Activated CD8-positive, alpha-beta T cell treated with anti-CD3 and anti-CD28 coated beads, Interleukin-2, amount 10 ng/mL, durations not matched to agents 7 days and 5 days (primary cell): ENCODE results near the gene KATNB1. TPM values are rescaled to one million over a fixed set of nuclear protein-coding genes. Genes with fewer than 3 reads are reported as not detected.

Source experiments
- ATAC-seq: fragments of 150-1000 bp; cut with Tn5 transposase; one replicate; pipeline ENCODE4 v1.10.0; 2021; ENCODE audit warnings: moderate library complexity
- CTCF ChIA-PET: fragments of 350-600 bp; sonication (Branson Sonifier 250); formaldehyde crosslinking; loops from one replicate; lab custom pipeline; 2021; ENCODE audit warnings: antibody characterized with exemption; lab: Charles Lee
- POLR2A ChIA-PET: fragments of 350-600 bp; sonication (Branson Sonifier 250); formaldehyde crosslinking; loops from one replicate; lab custom pipeline; 2021; ENCODE audit warnings: antibody characterized with exemption; lab: Charles Lee
- DNase-seq: peaks from one replicate; pipeline ENCODE4 v3.0.0-alpha.2; 2020
- H3K27ac Mint-ChIP-seq: one replicate; pipeline ENCODE4 v1.8.0; 2021; ENCODE audit warnings: mild to moderate bottlenecking, mixed read lengths
- H3K27me3 Mint-ChIP-seq: one replicate; pipeline ENCODE4 v1.8.0; 2021; ENCODE audit warnings: low read depth, mixed read lengths
- H3K36me3 Mint-ChIP-seq: one replicate; pipeline ENCODE4 v1.8.0; 2021; ENCODE audit warnings: low read depth, mixed read lengths
- H3K4me1 Mint-ChIP-seq: one replicate; pipeline ENCODE4 v1.8.0; 2021; ENCODE audit warnings: low read depth, mixed read lengths
- H3K4me3 Mint-ChIP-seq: one replicate; pipeline ENCODE4 v1.8.0; 2021; ENCODE audit warnings: mild to moderate bottlenecking, mixed read lengths
- H3K9me3 Mint-ChIP-seq: one replicate; pipeline ENCODE4 v1.8.0; 2022; ENCODE audit warnings: mixed read lengths; ENCODE audit not compliant: insufficient read depth
- total RNA-seq, 2 experiments: library from RNA; stranded (reverse); gene quantifications; one replicate each; pipeline ENCODE4 v1.2.3, GENCODE V29; 2021

The KATNB1 gene, protein sequence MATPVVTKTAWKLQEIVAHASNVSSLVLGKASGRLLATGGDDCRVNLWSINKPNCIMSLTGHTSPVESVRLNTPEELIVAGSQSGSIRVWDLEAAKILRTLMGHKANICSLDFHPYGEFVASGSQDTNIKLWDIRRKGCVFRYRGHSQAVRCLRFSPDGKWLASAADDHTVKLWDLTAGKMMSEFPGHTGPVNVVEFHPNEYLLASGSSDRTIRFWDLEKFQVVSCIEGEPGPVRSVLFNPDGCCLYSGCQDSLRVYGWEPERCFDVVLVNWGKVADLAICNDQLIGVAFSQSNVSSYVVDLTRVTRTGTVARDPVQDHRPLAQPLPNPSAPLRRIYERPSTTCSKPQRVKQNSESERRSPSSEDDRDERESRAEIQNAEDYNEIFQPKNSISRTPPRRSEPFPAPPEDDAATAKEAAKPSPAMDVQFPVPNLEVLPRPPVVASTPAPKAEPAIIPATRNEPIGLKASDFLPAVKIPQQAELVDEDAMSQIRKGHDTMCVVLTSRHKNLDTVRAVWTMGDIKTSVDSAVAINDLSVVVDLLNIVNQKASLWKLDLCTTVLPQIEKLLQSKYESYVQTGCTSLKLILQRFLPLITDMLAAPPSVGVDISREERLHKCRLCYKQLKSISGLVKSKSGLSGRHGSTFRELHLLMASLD
- 10 to 100 TPM; 36.3 to 36.7 TPM for total RNA-seq

DNA sequence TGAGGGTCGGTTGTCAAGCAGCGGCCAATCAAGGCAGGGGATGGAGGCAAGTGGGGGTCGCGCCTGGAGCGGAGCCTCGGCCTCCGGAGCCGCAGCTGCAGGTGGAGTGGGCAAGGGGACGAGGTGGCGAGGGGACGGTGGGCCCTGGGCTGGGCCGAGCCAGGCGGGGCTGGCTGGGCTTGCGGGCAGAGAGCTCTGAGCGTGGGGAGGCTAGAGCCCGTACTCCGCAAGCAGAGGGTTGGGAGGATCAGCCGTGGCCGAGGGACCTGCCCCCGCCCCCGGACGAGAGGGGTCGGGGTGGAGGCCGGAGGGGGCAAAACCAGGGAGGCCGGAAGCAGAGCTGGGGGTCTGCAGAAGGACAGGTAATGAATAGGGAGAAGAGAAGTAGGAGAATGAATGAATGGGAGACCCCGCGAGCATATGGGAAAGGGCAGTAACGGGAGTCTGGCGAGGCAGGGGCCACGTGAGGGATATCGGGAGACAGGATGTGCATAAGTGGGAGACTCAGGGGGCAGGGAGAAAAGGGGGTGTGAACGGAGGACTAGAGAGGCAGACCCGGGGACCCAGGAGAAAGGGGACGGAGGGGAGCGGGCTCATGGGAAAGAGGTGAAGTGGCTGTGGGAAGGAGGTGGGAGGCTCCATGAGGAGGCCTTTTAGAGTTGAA, at the start of gene KATNB1:
Gene KATNB1, plus strand, starts transcription at position 16 of the 664 bp plus-strand sequence. CDS start 1,474 bp downstream, outside the sequence.
- peaks cover 17% of the 10 kb centered on the region for H3K36me3 Mint-ChIP-seq
- ChIA-PET POLR2A (interaction anchor here (0.5 to 1.7 kb wide), 16 partner anchors 10 to 883 kb away, joined by 3 to 6 read pairs (median 3); partner anchors contain the start of genes ADGRG5 and CFAP20), CTCF (interaction anchor here (0.9 to 3.4 kb wide), 19 partner anchors 9 to 274 kb away, joined by 3 to 26 read pairs (median 3); partner anchors contain the start of gene POLR2C)
- peak within 1 kb of the TSS; percentile 90 for H3K4me3 Mint-ChIP-seq
- H3K9me3 Mint-ChIP-seq: peaks cover 5% of the 10 kb centered on the region
- DNase-seq: peak; percentile 31
- peaks cover 33% of the 10 kb centered on the region for H3K4me1 Mint-ChIP-seq
- ATAC-seq: no peak
- H3K27ac Mint-ChIP-seq: peak within 1 kb of the TSS; percentile 94
- H3K27me3 Mint-ChIP-seq: no peaks in the 10 kb centered on the region

DNA sequence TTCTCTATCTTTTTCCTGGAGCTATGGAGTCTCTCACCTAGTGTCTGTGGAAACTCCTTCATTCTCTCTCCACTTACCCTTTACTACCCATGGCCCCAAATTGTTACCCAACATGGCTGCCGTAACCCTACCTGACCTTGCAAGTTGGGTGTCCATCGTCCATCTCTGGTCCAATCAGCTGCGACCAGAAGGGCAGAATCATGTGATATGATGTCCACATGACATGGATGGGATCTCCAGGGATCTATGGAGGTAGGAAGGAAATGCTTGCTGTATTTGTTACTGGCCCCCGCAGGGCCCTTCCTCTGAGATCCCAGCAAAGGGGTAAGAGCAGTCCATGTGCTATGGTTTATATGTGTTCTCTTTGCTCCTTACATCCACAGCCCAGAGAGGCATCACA, 49.0 kb upstream of the KATNB1 start:
- Mint-ChIP-seq H3K27me3 (no peaks in the 10 kb centered on the region), H3K36me3 (no peaks in the 10 kb centered on the region), H3K4me3 (no peak overlapping the region), H3K27ac (no peak overlapping the region), H3K9me3 (no peaks in the 10 kb centered on the region), H3K4me1 (peaks cover 39% of the 10 kb centered on the region)
- DNase-seq (no peak), ATAC-seq (no peak)
- ChIA-PET POLR2A (no interaction called here), CTCF (no interaction called here)

DNA sequence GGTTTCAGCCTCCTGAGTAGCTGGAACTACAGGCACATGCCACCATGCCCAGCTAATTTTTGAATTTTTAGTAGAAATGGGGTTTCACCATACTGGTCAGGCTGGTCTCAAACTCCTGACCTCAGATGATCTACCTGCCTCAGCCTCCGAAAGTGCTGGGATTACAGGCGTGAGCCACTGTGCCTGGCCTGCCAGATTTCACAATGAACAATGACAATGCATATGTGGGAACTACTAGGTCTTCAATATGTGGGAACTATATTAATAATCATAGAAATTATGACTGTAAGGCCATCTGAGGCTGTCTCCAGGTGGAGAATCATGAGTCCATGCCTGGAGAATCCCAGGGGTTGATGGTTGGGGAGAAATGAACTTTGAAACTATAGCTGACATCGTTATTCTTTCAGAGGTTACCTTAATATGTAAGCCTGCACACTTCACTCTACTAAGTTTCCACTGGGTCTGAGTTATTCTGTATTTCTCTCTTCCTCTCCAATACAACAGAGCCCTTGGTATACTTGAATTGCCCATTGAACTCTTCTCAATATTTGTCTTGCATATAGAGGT, 48.1 kb upstream of the KATNB1 start:
- Mint-ChIP-seq H3K36me3 (no peaks in the 10 kb centered on the region), H3K27ac (peak overlapping the region; percentile 93), H3K9me3 (no peaks in the 10 kb centered on the region), H3K4me1 (peaks cover 44% of the 10 kb centered on the region), H3K4me3 (no peak overlapping the region), H3K27me3 (no peaks in the 10 kb centered on the region)
- ChIA-PET POLR2A (no interaction called here), CTCF (no interaction called here)
- DNase-seq (no peak), ATAC-seq (no peak)

DNA sequence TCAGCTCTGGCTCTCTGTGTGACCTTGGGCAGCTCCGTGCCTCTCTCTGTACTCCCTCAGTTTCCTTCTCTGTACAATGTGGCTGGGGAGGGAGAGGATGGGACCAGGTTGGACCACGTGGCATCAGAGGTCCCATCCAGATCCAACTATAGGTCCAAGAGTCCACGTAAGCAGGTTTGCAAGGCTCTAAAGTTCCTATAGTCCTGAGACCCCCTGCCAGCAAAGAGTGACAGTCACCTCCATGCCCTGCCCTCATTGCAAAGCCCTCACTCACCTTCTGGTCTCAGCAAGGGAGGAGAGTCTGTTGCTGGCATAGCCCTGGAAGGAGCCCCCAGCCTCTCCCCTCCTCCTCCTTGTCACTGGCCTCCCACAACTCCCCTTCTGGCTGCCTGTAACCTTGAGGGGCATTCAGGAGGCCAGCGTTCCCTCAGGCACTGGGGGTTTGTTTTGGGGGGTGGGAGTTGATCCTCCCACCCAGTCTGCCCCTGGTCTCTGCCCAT, 47.0 kb upstream of the KATNB1 start:
- H3K4me1 Mint-ChIP-seq: peaks cover 46% of the 10 kb centered on the region
- DNase-seq (no peak), ATAC-seq (no peak)
- ChIA-PET CTCF (interaction anchor here (2.8 kb wide), 1 partner anchor 111 kb away, joined by 11 read pairs; no protein-coding TSS in a partner anchor), POLR2A (interaction anchor here (1.1 kb wide), 1 partner anchor 47 kb away, joined by 4 read pairs; no protein-coding TSS in a partner anchor)
- H3K27me3 Mint-ChIP-seq: no peaks in the 10 kb centered on the region
- peak overlapping the region; percentile 93 for H3K27ac Mint-ChIP-seq
- H3K9me3 Mint-ChIP-seq: no peaks in the 10 kb centered on the region
- H3K36me3 Mint-ChIP-seq: no peaks in the 10 kb centered on the region
- no peak overlapping the region for H3K4me3 Mint-ChIP-seq

DNA sequence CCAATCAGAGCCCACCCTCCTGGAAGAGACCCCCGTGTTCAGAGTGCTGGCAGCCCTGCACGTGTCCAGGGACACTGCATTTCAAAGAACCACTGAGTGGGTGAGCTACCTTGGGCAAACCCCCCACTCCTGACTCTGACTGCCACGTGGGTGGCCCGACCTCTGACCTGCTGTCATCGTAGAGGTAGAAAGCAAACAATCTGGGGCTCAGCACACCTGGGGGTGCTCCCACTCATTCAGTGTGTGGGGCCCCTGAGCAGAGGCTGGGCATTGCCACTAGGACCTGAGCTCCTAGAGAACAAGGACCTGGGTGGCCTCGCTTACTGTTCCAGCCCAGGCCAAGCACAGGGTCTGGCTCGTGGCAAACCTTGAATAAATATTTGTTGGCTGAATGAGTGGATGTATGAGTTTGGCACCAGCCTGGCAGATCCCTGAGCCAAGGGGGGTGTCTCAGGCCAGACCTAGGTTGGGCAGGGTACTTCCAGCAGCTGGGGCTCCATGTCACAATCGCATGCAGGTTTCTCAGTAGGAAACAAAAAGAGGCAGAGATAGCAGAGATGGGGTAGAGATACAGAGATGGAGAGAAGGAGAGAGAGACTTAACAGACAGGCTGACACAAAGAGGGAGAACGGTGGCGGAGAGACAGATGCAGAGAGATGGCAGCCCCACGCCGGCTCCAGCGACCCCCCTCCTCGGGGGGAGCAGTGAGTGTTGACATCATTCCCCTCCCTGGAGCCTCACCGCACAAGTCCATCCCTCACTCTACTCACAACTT, 46.4 kb upstream of the KATNB1 start:
- POLR2A ChIA-PET: interaction anchor here (1.1 kb wide), 1 partner anchor 46 kb away, joined by 4 read pairs; no protein-coding TSS in a partner anchor
- Mint-ChIP-seq H3K4me3 (peak overlapping the region; percentile 72), H3K27ac (peak overlapping the region; percentile 93)

DNA sequence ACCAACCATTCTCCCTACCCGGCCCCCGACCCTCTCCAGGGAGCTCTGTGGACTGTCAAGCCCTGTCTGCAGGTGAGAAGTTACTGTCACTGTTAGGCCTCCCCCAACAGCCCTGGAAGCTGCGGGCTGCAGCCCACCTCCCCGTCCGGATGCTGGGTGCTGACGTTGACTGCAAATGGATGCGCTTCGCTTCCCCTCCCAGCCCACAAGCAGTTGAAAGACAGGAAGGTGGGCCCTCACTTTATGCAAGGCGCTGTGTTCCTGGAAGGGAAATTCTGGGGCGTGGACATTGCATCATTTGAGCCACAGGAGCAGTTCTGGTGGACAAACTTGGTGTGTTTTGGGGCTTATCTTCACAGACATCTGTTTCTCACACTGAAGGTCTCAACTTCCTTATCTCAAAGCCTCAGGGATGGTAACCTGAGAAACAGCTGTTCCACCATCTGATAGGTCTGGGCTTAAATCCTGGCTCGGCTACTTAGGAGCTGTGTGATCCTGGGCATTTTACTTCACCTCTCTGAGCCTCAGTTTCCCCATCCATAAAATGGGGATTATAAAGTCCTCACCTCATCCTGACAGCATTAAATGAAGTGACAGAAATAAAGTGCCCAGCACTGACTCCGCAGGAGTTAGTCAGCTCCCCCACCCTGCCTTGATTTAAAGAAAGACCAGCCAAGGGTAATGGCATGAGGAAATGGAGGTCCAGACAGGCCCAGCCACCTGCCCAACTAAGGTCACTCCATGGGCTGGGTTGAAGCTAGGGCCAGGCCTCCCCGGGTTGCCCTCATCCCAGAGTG, 45.6 kb upstream of the KATNB1 start:
- Mint-ChIP-seq H3K27ac (peak overlapping the region; percentile 93), H3K4me1 (peaks cover 59% of the 10 kb centered on the region), H3K9me3 (no peaks in the 10 kb centered on the region), H3K4me3 (peak overlapping the region; percentile 72), H3K27me3 (no peaks in the 10 kb centered on the region), H3K36me3 (no peaks in the 10 kb centered on the region)
- ChIA-PET POLR2A (interaction anchor here (0.7 to 1.3 kb wide), 4 partner anchors 45 to 1262 kb away, joined by 3 to 5 read pairs (median 4); partner anchors contain the start of gene KATNB1), CTCF (interaction anchor here (0.6 to 2.8 kb wide), 7 partner anchors 11 to 113 kb away, joined by 3 to 11 read pairs (median 4); partner anchors contain the start of gene KATNB1)
- DNase-seq: peak; percentile 83
- ATAC-seq: peak; percentile 87

More for the DNA sequence above, 46.4 kb upstream of the KATNB1 start:
- Mint-ChIP-seq H3K27me3 (no peaks in the 10 kb centered on the region), H3K4me1 (peaks cover 51% of the 10 kb centered on the region), H3K9me3 (no peaks in the 10 kb centered on the region), H3K36me3 (no peaks in the 10 kb centered on the region)
- CTCF ChIA-PET: interaction anchor here (1.4 to 2.8 kb wide), 4 partner anchors 13 to 112 kb away, joined by 4 to 11 read pairs (median 6); no protein-coding TSS in a partner anchor
- ATAC-seq (peak; percentile 10), DNase-seq (no peak)

DNA sequence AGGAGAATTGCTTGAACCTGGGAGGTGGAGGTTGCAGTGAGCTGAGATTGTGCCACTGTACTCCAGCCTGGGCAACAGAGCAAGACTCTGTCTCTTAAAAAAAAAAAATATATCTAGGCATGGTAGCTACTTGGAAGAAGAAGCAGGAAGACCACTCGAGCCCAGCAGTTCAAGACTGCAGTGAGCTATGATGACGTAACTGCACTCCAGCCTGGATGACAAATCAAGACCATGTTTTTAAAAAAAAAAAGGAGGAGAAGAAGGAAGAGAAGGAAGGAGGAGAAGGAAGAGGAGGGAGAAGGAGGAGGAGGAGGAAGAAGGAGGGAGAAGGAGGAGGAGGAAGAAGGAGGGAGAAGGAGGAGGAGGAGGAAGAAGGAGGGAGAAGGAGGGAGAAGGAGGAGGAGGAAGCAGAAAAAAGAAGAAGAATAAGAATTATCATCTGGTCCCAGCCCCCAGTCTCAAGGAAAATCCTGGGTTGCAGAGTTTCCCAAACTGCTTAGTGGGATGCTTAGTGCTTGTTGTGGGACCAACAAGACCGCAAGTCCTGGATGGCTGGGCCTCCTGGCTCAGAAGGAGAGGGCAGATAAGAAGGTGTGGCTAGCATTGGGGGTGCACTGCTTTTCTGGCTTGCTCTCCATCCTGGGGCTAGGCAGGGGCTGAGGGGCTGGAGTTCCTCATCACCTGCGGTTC, 44.6 kb upstream of the KATNB1 start:
- Mint-ChIP-seq H3K4me3 (peak overlapping the region; percentile 72), H3K36me3 (no peaks in the 10 kb centered on the region), H3K4me1 (peaks cover 65% of the 10 kb centered on the region), H3K27ac (peak overlapping the region; percentile 93), H3K27me3 (no peaks in the 10 kb centered on the region), H3K9me3 (no peaks in the 10 kb centered on the region)
- POLR2A ChIA-PET: interaction anchor here (0.9 to 1.3 kb wide), 2 partner anchors 44 to 114 kb away, joined by 4 to 5 read pairs; partner anchors contain the start of gene KATNB1
- CTCF ChIA-PET: interaction anchor here (0.6 to 2.8 kb wide), 6 partner anchors 10 to 114 kb away, joined by 3 to 11 read pairs (median 4); partner anchors contain the start of gene KATNB1
- DNase-seq (no peak), ATAC-seq (no peak)

DNA sequence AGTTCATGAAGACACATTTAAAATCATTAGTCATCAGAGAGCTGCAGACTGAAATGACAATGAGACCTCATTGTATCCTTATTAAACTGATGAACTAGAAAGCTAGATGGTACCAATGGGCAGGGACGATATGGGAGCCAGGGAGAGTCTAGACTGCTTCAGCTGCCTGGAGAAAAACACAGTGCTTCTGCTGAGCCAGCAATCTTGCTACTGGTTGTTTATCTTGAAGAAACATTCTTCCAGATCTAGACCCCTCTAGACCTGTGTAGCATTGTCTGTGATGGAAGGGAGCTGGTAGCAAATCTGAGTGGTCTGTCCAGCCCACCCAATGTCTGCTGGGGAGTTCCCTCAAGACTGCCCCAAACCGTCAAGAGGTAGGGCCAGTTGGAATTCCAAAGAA, 42.9 kb upstream of the KATNB1 start:
- H3K4me3 Mint-ChIP-seq: no peak overlapping the region
- POLR2A ChIA-PET: no interaction called here
- CTCF ChIA-PET: no interaction called here
- H3K27ac Mint-ChIP-seq: no peak overlapping the region
- no peaks in the 10 kb centered on the region for H3K27me3 Mint-ChIP-seq
- peaks cover 63% of the 10 kb centered on the region for H3K4me1 Mint-ChIP-seq
- ATAC-seq (no peak), DNase-seq (no peak)
- H3K9me3 Mint-ChIP-seq: no peaks in the 10 kb centered on the region
- H3K36me3 Mint-ChIP-seq: no peaks in the 10 kb centered on the region

DNA sequence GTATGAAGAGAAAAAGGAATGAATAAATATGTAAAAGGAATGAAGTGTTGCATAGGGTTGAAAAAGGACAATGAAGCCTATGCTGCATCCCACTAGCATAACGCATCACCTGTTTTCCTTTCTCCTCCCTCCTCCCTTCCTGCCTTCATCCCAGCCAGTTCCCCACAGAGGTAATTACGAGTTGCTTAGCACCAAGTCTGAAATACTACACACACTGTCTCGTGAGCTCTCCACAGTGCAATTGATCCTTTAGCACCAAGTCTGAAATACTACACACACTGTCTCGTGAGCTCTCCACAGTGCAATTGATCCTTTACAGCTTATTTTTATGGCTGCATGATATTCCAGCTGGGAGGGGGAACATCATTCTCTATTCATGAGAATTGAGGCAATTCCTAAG, 42.0 kb upstream of the KATNB1 start:
- no peaks in the 10 kb centered on the region for H3K9me3 Mint-ChIP-seq
- ATAC-seq (no peak), DNase-seq (no peak)
- POLR2A ChIA-PET: no interaction called here
- H3K36me3 Mint-ChIP-seq: no peaks in the 10 kb centered on the region
- peaks cover 54% of the 10 kb centered on the region for H3K4me1 Mint-ChIP-seq
- H3K4me3 Mint-ChIP-seq: no peak overlapping the region
- CTCF ChIA-PET: no interaction called here
- H3K27ac Mint-ChIP-seq: no peak overlapping the region
- H3K27me3 Mint-ChIP-seq: no peaks in the 10 kb centered on the region
